GM12873 (cell line): ENCODE measurements around the gene WSCD2.

Experiments
- TF ChIP-seq, protein P1 (sequence below): IDR thresholded peaks from 2 replicates; pipeline ENCODE4 v1.5.1; 2012; ENCODE audit warnings: low read depth, mild to moderate bottlenecking, moderate library complexity, low read length, control low read depth; ENCODE audit not compliant: insufficient read depth; ENCODE audit errors: missing control alignments

Gene WSCD2

GRCh38 chr12:108254030-108254429 lies 124.9 kb downstream of the WSCD2 start:
- TF ChIP-seq, protein P1, sequence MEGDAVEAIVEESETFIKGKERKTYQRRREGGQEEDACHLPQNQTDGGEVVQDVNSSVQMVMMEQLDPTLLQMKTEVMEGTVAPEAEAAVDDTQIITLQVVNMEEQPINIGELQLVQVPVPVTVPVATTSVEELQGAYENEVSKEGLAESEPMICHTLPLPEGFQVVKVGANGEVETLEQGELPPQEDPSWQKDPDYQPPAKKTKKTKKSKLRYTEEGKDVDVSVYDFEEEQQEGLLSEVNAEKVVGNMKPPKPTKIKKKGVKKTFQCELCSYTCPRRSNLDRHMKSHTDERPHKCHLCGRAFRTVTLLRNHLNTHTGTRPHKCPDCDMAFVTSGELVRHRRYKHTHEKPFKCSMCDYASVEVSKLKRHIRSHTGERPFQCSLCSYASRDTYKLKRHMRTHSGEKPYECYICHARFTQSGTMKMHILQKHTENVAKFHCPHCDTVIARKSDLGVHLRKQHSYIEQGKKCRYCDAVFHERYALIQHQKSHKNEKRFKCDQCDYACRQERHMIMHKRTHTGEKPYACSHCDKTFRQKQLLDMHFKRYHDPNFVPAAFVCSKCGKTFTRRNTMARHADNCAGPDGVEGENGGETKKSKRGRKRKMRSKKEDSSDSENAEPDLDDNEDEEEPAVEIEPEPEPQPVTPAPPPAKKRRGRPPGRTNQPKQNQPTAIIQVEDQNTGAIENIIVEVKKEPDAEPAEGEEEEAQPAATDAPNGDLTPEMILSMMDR, result no peak

DNA sequence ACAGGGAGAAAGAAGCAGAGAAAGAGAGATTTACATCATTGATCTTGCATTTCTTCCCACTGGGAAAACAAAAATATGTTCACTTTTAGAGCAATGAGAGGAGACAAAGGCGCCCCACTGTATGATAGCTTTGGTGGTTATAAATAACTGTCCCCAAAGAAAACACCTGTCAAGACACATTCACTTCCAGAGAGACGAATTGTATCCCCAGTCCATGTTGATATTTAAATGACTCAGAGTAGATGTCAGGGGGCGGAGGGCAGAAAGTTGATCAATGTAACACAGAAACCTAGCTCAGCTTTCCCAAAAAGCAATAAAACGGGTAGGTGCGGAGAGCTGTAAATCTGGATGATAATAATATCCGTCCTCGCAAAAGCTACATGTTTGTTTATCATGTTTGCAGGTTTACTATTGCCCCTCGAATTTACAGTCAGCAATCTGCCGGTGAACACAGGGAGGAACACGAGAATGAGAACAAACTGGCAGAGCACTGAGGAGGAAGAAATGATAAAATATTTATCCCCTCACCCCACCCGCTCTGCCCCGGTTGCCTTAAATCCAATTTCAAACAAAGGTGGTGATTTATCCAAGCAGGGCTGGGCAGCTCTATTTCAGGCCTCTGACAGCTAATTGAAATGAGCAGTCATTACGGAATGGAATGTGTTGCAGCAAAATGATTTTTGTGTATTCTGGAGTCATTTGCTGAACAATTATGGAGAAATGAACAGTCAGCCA lies 125.6 kb downstream of the WSCD2 start:
- TF ChIP-seq, protein P1, result no peak

DNA sequence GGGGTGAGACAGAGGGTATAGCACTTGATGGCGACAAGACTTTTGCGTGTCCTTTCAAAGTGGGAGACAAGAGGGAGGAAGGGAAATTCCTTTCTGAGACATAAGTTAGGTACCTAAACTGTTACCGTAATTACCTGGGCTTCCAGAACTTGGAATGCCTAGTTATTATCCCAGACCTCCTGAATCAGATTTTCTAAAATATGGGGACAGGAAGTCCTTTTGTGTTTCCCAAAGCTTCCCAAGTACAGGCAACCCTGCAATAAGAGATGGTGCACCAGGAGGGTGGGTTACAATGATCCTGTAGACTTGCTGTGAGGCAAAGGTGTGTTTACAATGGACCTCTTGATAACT lies 126.1 kb downstream of the WSCD2 start:
- TF ChIP-seq, protein P1, result no peak

- TF ChIP-seq, protein P1, result no peak
Measured at GRCh38 chr12:108257004-108257403, 127.9 kb downstream of the WSCD2 start.

DNA sequence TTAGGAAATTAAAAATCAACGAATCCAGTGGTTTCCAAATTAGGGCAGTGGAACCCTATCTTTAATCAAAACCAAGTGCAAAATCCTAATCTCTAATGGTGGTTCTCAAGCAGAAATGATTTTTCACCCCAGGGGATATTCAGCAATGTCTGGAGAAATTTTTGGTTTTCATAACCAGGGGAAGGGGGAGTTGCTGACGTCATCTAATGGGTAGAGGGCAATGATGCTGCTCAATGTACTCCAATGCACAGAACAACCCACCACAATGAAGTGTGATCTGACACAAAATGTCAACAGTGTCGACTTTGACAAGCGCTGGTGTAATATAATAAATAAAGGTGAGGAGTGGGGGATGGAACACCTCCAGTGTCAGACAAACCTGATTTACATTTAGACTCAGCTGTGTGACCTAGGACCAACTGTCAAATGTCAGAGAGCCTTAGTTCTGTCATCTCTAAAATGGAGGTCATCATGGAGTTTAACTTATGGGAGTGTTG lies 128.6 kb downstream of the WSCD2 start:
- TF ChIP-seq, protein P1, result no peak

GRCh38 chr12:108260039-108260438 lies 131.0 kb downstream of the WSCD2 start:
- TF ChIP-seq, protein P1, result no peak

DNA sequence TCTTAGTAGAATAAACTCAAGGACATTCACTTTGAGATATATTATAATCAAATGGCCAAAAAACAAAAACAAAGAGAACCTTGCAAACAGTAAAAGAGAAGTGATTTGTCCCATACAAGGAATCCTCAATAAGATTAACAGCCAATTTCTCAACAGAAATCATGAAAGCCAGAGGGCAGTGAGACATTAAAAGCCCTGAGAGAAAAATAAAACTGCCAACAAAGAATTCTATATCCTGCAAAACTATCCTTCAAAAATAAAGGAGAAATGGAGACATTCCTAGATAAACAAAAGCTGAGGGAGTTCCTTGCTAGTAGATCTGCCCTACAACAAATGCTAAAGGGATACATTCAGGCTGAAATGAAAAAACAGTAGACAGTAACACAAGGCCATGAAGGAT lies 131.9 kb downstream of the WSCD2 start:
- TF ChIP-seq, protein P1, result no peak
